ENCODE results near the gene MGLL.
A peak's percentile ranks its signal among the peaks of the same experiment; 100 is the strongest.

The MGLL gene

DNA sequence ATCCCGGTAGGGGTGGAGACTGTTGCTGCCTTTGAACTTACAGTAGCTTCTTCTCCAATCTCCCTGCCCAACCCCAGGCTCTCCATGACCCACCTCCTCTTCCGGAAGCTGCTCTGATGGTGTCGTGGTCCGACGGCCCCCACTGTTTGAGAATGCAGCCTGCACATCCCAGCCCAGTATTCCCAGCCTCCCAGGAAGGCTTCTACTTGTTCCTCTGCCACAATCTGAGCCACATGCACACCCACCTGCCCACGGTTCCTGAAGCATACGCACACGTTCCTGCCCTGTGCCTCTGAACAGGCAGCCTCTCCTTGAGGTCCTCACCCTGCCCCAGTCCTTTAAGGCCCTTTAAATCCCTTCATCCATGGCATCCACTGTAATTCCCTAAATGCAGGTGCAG lies 92.1 kb downstream of the MGLL start:
- no peak overlapping the region for H3K4me3 ChIP-seq (ENCODE audit: low read depth, low read length)
- H3K79me1 ChIP-seq (ENCODE audit: low read length) = peaks cover 4% of the 10 kb centered on the region
- H3K9ac ChIP-seq (ENCODE audit: low read length) = no peak overlapping the region
- H3K36me3 ChIP-seq (ENCODE audit: control insufficient read depth in 1 of 2, insufficient read depth in 2 of 2, low read length in 2 of 2) = no peaks in the 10 kb centered on the region
- H3K14ac ChIP-seq (ENCODE audit: low read length) = no peak overlapping the region
- no peak for DNase-seq
- no peak overlapping the region for H2AFZ ChIP-seq (ENCODE audit: insufficient read depth, low read length, poor library complexity)
- no peak overlapping the region for H4K8ac ChIP-seq (ENCODE audit: low read depth, low read length)
- no peak overlapping the region for H3K23ac ChIP-seq (ENCODE audit: low read length)
- no peak overlapping the region for H2BK5ac ChIP-seq (ENCODE audit: low read depth, low read length, poor library complexity)
- no peaks in the 10 kb centered on the region for H3K79me2 ChIP-seq (ENCODE audit: control insufficient read depth, insufficient read depth, low read length, poor library complexity)
- no peak overlapping the region for H2BK120ac ChIP-seq (ENCODE audit: insufficient read depth, low read length, poor library complexity)
- H3K27ac ChIP-seq (ENCODE audit: low read depth, low read length) = no peak overlapping the region
- WGBS (ENCODE audit: extremely low coverage, insufficient coverage, insufficient read length) = no CpG with 5 or more reads among the region's 8 CpGs
- H4K12ac ChIP-seq (ENCODE audit: low read depth, low read length) = no peak overlapping the region
- H2BK12ac ChIP-seq (ENCODE audit: low read length) = no peak overlapping the region
- H4K91ac ChIP-seq (ENCODE audit: low read depth, low read length) = no peak overlapping the region
- H3K4ac ChIP-seq (ENCODE audit: low read depth, low read length) = no peak overlapping the region
- H3K18ac ChIP-seq (ENCODE audit: low read length) = no peak overlapping the region
- H2AK5ac ChIP-seq (ENCODE audit: low read length) = no peak overlapping the region
- no peaks in the 10 kb centered on the region for H3K9me3 ChIP-seq (ENCODE audit: insufficient read depth, low read depth, low read length)
- peaks cover 5 to 8% of the 10 kb centered on the region in 2 experiments for H3K4me1 ChIP-seq (ENCODE audit: control insufficient read depth in 1 of 2, insufficient read depth in 2 of 2, low read length in 2 of 2)
- no peak overlapping the region for H3K4me2 ChIP-seq (ENCODE audit: low read length)
- H3K27me3 ChIP-seq (ENCODE audit: insufficient read depth, low read length) = no peaks in the 10 kb centered on the region

- H4K8ac ChIP-seq (ENCODE audit: low read depth, low read length) = no peak overlapping the region
- no peak overlapping the region for H3K14ac ChIP-seq (ENCODE audit: low read length)
- H2BK120ac ChIP-seq (ENCODE audit: insufficient read depth, low read length, poor library complexity) = no peak overlapping the region
- no peak overlapping the region for H2BK5ac ChIP-seq (ENCODE audit: low read depth, low read length, poor library complexity)
- H3K27me3 ChIP-seq (ENCODE audit: insufficient read depth, low read length) = no peaks in the 10 kb centered on the region
- no CpG with 5 or more reads among the region's 4 CpGs for WGBS (ENCODE audit: extremely low coverage, insufficient coverage, insufficient read length)
- no peaks in the 10 kb centered on the region for H3K36me3 ChIP-seq (ENCODE audit: control insufficient read depth in 1 of 2, insufficient read depth in 2 of 2, low read length in 2 of 2)
- H2AK5ac ChIP-seq (ENCODE audit: low read length) = no peak overlapping the region
- no peaks in the 10 kb centered on the region for H3K79me2 ChIP-seq (ENCODE audit: control insufficient read depth, insufficient read depth, low read length, poor library complexity)
- H3K4ac ChIP-seq (ENCODE audit: low read depth, low read length) = no peak overlapping the region
- no peak overlapping the region for H2BK12ac ChIP-seq (ENCODE audit: low read length)
- no peak overlapping the region for H3K9ac ChIP-seq (ENCODE audit: low read length)
- peak in 1 of 2 donors; percentile 38 for DNase-seq
- peaks cover 4% of the 10 kb centered on the region for H3K79me1 ChIP-seq (ENCODE audit: low read length)
- no peak overlapping the region for H2AFZ ChIP-seq (ENCODE audit: insufficient read depth, low read length, poor library complexity)
- H3K27ac ChIP-seq (ENCODE audit: low read depth, low read length) = no peak overlapping the region
- no peak overlapping the region for H4K12ac ChIP-seq (ENCODE audit: low read depth, low read length)
- H3K4me3 ChIP-seq (ENCODE audit: low read depth, low read length) = no peak overlapping the region
- no peak overlapping the region for H3K18ac ChIP-seq (ENCODE audit: low read length)
- peaks cover 5 to 8% of the 10 kb centered on the region in 2 experiments for H3K4me1 ChIP-seq (ENCODE audit: control insufficient read depth in 1 of 2, insufficient read depth in 2 of 2, low read length in 2 of 2)
- no peak overlapping the region for H3K4me2 ChIP-seq (ENCODE audit: low read length)
- H3K23ac ChIP-seq (ENCODE audit: low read length) = no peak overlapping the region
- no peak overlapping the region for H4K91ac ChIP-seq (ENCODE audit: low read depth, low read length)
- peaks cover 2% of the 10 kb centered on the region for H3K9me3 ChIP-seq (ENCODE audit: insufficient read depth, low read depth, low read length)
These were observed 92.7 kb downstream of the MGLL start for GRCh38 chr3:127729556-127730056.

DNA sequence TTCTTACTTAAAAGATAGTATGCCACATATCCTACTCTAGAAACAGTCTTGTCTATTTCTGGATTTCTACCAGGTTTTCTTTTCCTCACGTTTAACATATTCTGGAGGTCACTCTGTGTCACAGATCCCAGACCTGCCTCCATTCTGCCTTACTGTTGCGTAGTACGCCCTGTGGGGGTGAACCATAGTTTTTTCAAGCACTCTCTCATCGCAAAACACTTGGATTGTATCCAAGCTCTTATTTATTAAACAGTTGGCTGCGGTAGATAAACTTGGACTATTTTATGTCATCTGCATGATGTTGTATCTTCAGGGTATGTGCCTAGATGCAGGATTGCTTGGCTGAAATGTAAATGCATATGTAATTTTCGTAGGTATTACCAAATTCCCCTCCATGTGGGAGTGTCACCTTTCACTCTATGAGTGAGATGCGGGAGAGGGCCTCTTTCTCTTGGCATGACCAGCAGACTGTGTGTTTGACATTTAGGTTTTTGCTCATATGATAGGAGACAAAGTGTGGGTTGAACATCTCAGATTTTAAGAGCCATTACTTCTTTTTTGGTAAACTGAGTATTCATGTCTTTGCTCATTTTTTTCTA lies 93.8 kb downstream of the MGLL start:
- Histone ChIP-seq H3K4me1 (ENCODE audit: control insufficient read depth in 1 of 2, insufficient read depth in 2 of 2, low read length in 2 of 2) (peaks cover 0 to 2% of the 10 kb centered on the region in 2 experiments), H3K4me3 (ENCODE audit: low read depth, low read length) (no peak overlapping the region), H2AK5ac (ENCODE audit: low read length) (no peak overlapping the region), H3K9ac (ENCODE audit: low read length) (no peak overlapping the region), H3K27ac (ENCODE audit: low read depth, low read length) (no peak overlapping the region), H3K4ac (ENCODE audit: low read depth, low read length) (no peak overlapping the region), H3K4me2 (ENCODE audit: low read length) (no peak overlapping the region), H3K79me1 (ENCODE audit: low read length) (no peaks in the 10 kb centered on the region), H2BK5ac (ENCODE audit: low read depth, low read length, poor library complexity) (no peak overlapping the region), H3K79me2 (ENCODE audit: control insufficient read depth, insufficient read depth, low read length, poor library complexity) (no peaks in the 10 kb centered on the region), H3K23ac (ENCODE audit: low read length) (no peak overlapping the region), H3K36me3 (ENCODE audit: control insufficient read depth in 1 of 2, insufficient read depth in 2 of 2, low read length in 2 of 2) (no peaks in the 10 kb centered on the region), H2BK120ac (ENCODE audit: insufficient read depth, low read length, poor library complexity) (no peak overlapping the region), H4K91ac (ENCODE audit: low read depth, low read length) (no peak overlapping the region), H2AFZ (ENCODE audit: insufficient read depth, low read length, poor library complexity) (no peak overlapping the region), H2BK12ac (ENCODE audit: low read length) (no peak overlapping the region), H4K8ac (ENCODE audit: low read depth, low read length) (no peak overlapping the region), H4K12ac (ENCODE audit: low read depth, low read length) (no peak overlapping the region), H3K18ac (ENCODE audit: low read length) (no peak overlapping the region), H3K14ac (ENCODE audit: low read length) (no peak overlapping the region), H3K9me3 (ENCODE audit: insufficient read depth, low read depth, low read length) (peaks cover 2% of the 10 kb centered on the region), H3K27me3 (ENCODE audit: insufficient read depth, low read length) (no peaks in the 10 kb centered on the region)
- WGBS (ENCODE audit: extremely low coverage, insufficient coverage, insufficient read length) = no CpG with 5 or more reads among the region's 7 CpGs
- DNase-seq = peak in 1 of 2 donors; percentile 51

GRCh38 chr3:127726894-127727293 lies 95.4 kb downstream of the MGLL start:
- Histone ChIP-seq H2AK5ac (ENCODE audit: low read length) (no peak overlapping the region), H3K4me1 (ENCODE audit: control insufficient read depth in 1 of 2, insufficient read depth in 2 of 2, low read length in 2 of 2) (no peaks in the 10 kb centered on the region), H3K14ac (ENCODE audit: low read length) (no peak overlapping the region), H3K79me2 (ENCODE audit: control insufficient read depth, insufficient read depth, low read length, poor library complexity) (no peaks in the 10 kb centered on the region), H2AFZ (ENCODE audit: insufficient read depth, low read length, poor library complexity) (no peak overlapping the region), H3K18ac (ENCODE audit: low read length) (no peak overlapping the region), H3K4ac (ENCODE audit: low read depth, low read length) (no peak overlapping the region), H3K4me2 (ENCODE audit: low read length) (no peak overlapping the region), H2BK12ac (ENCODE audit: low read length) (no peak overlapping the region), H3K36me3 (ENCODE audit: control insufficient read depth in 1 of 2, insufficient read depth in 2 of 2, low read length in 2 of 2) (no peaks in the 10 kb centered on the region), H4K91ac (ENCODE audit: low read depth, low read length) (no peak overlapping the region), H3K4me3 (ENCODE audit: low read depth, low read length) (no peak overlapping the region), H3K79me1 (ENCODE audit: low read length) (no peaks in the 10 kb centered on the region), H3K9me3 (ENCODE audit: insufficient read depth, low read depth, low read length) (peaks cover 2% of the 10 kb centered on the region), H4K8ac (ENCODE audit: low read depth, low read length) (no peak overlapping the region), H3K27me3 (ENCODE audit: insufficient read depth, low read length) (no peaks in the 10 kb centered on the region), H2BK120ac (ENCODE audit: insufficient read depth, low read length, poor library complexity) (no peak overlapping the region), H3K27ac (ENCODE audit: low read depth, low read length) (no peak overlapping the region), H4K12ac (ENCODE audit: low read depth, low read length) (no peak overlapping the region), H2BK5ac (ENCODE audit: low read depth, low read length, poor library complexity) (no peak overlapping the region), H3K9ac (ENCODE audit: low read length) (no peak overlapping the region), H3K23ac (ENCODE audit: low read length) (no peak overlapping the region)
- no peak for DNase-seq
- WGBS (ENCODE audit: extremely low coverage, insufficient coverage, insufficient read length) = 100% methylated on average over 1 of the region's 3 CpGs

All from trophoblast cell (in vitro differentiated cells and primary cell).